ENCODE data around the gene PROKR1. TPM values are rescaled to one million over a fixed set of nuclear protein-coding genes. Genes with fewer than 3 reads are reported as not detected.

PROKR1 gene
- not detected in 2 replicates for total RNA-seq

GRCh38 chr2:68643011-68643873 is at the start of gene PROKR1:
PROKR1 (plus strand) TSS chr2:68643579; CDS start chr2:68645822, 2,243 bp downstream.

Other genes with a start within 250 kb of the PROKR1 start
- gene FBXO48, start 176.3 kb upstream of the PROKR1 start, total RNA-seq, result 0.16 and 0.50 TPM in 2 replicates
- 2.1 and 8.1 TPM in 2 replicates for gene APLF, start 176.0 kb upstream of the PROKR1 start, total RNA-seq
- gene ARHGAP25, start 91.2 kb downstream of the PROKR1 start, total RNA-seq, result 10.4 and 11.7 TPM in 2 replicates
- not detected in 2 replicates for gene BMP10, start 227.8 kb downstream of the PROKR1 start, total RNA-seq